ENCODE results near the gene ROR2. TPM values are rescaled to one million over a fixed set of nuclear protein-coding genes. Genes with fewer than 3 reads are reported as not detected.

ROR2 gene
- total and polyA plus RNA-seq, 4 experiments from 2014 or later = 0.17 to 0.31 (median 0.29) TPM; not detected in 1

GRCh38 chr9:91784673-91785446, 165.2 kb downstream of the ROR2 start:
- Mint-ChIP-seq H3K9me3 (peaks cover 0 to 10% (median 4%) of the 10 kb centered on the region in 8 donors), H3K36me3 (no peaks in the 10 kb centered on the region), H3K4me1 (peaks cover 10 to 33% (median 18%) of the 10 kb centered on the region in 4 donors), H3K4me3 (no peak overlapping the region), H3K27me3 (peaks cover 10 to 11% of the 10 kb centered on the region in 2 donors), H3K27ac (no peak overlapping the region)
- intact Hi-C loops (cut with micrococcal nuclease) = no loop called here
- H3K9me3 ChIP-seq (ENCODE audit: control insufficient read depth in 1 of 2, low read length in 2 of 2) = no peaks in the 10 kb centered on the region
- peaks cover 13% of the 10 kb centered on the region for H3K4me1 ChIP-seq (ENCODE audit: insufficient read depth, low read length)
- H3K27me3 ChIP-seq (ENCODE audit: insufficient read depth, low read length) = no peaks in the 10 kb centered on the region
- no peaks in the 10 kb centered on the region for H3K36me3 ChIP-seq (ENCODE audit: insufficient read depth, low read length)
- H3K27ac ChIP-seq (ENCODE audit: low read depth, low read length) = no peak overlapping the region
- no peak for DNase-seq
- ChIA-PET CTCF (ENCODE audit: partially characterized antibody) (no interaction called here), POLR2A (ENCODE audit: partially characterized antibody) (no interaction called here)
- no peak overlapping the region for H3K4me3 ChIP-seq (ENCODE audit: low read length in 2 of 2)

DNA sequence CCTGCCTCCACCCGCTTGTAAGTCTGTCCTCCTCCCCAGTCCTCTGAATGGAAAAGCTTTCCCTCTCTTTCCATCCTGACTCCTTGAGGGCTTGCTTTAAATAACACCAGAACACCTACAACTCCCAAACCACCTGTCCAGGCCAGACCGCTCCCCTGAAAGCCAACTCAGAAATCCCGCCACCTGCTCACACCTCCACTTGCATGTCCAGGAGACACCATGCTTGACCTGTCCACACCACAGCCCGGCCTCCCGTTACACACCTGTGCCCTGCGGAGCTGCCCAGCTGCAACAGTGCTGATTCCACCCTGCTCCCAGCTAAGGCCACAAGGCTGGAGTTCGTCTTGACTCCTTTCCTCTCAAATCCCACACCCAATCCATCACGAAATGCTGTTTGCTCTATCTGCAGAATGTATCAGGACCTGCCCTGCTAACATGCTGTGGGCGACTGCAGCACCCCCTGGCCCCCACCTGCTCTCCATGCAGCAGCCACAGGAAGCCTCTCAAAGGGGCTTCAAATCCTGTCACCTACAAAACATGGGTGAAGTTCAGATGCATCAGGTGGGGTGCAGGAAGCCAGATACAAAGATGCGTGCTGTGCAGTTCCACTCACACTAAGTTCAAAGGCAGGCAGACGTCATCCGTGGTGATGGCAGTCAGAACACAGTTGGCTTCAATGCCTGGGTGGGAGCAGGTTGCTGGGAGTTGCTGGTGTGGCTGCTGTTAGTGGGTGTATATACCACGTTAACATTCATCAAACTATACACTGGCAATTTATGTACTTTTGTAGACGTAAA, 166.0 kb downstream of the ROR2 start:
- H3K4me1 ChIP-seq (ENCODE audit: insufficient read depth, low read length) = peaks cover 13% of the 10 kb centered on the region
- H3K4me3 Mint-ChIP-seq = peak overlapping the region in 2 of 8 donors; percentile 17 to 38
- peaks cover 10 to 33% (median 18%) of the 10 kb centered on the region in 4 donors for H3K4me1 Mint-ChIP-seq
- H3K27me3 ChIP-seq (ENCODE audit: insufficient read depth, low read length) = no peaks in the 10 kb centered on the region
- no peaks in the 10 kb centered on the region for H3K36me3 Mint-ChIP-seq
- peaks cover 0 to 10% (median 4%) of the 10 kb centered on the region in 8 donors for H3K9me3 Mint-ChIP-seq
- H3K27ac ChIP-seq (ENCODE audit: low read depth, low read length) = no peak overlapping the region
- peak overlapping the region in 2 of 7 donors; percentile 2 to 68 for H3K27ac Mint-ChIP-seq
- no peaks in the 10 kb centered on the region for H3K9me3 ChIP-seq (ENCODE audit: control insufficient read depth in 1 of 2, low read length in 2 of 2)
- DNase-seq = peak in 1 of 5 donors; percentile 8
- POLR2A ChIA-PET (ENCODE audit: partially characterized antibody) = no interaction called here
- CTCF ChIA-PET (ENCODE audit: partially characterized antibody) = no interaction called here
- H3K36me3 ChIP-seq (ENCODE audit: insufficient read depth, low read length) = no peaks in the 10 kb centered on the region
- intact Hi-C loops (cut with micrococcal nuclease) = no loop called here
- H3K4me3 ChIP-seq (ENCODE audit: low read length in 2 of 2) = no peak overlapping the region
- peaks cover 10 to 11% of the 10 kb centered on the region in 2 donors for H3K27me3 Mint-ChIP-seq

- peaks cover 11 to 12% of the 10 kb centered on the region in 2 donors for H3K27me3 Mint-ChIP-seq
- Histone ChIP-seq H3K27ac (ENCODE audit: low read depth, low read length) (no peak overlapping the region), H3K27me3 (ENCODE audit: insufficient read depth, low read length) (no peaks in the 10 kb centered on the region), H3K4me3 (ENCODE audit: low read length in 2 of 2) (no peak overlapping the region), H3K9me3 (ENCODE audit: control insufficient read depth in 1 of 2, low read length in 2 of 2) (no peaks in the 10 kb centered on the region), H3K36me3 (ENCODE audit: insufficient read depth, low read length) (no peaks in the 10 kb centered on the region), H3K4me1 (ENCODE audit: insufficient read depth, low read length) (peaks cover 13% of the 10 kb centered on the region)
- intact Hi-C loops (cut with micrococcal nuclease) = no loop called here
- H3K9me3 Mint-ChIP-seq = peaks cover 0 to 10% (median 4%) of the 10 kb centered on the region in 8 donors
- peak overlapping the region in 1 of 7 donors; percentile 2 for H3K27ac Mint-ChIP-seq
- peak overlapping the region in 2 of 8 donors; percentile 27 to 35 for H3K4me3 Mint-ChIP-seq
- no peaks in the 10 kb centered on the region for H3K36me3 Mint-ChIP-seq
- ChIA-PET POLR2A (ENCODE audit: partially characterized antibody) (no interaction called here), CTCF (ENCODE audit: partially characterized antibody) (no interaction called here)
- H3K4me1 Mint-ChIP-seq = peaks cover 10 to 33% (median 18%) of the 10 kb centered on the region in 4 donors
- DNase-seq = no peak
Observed at GRCh38 chr9:91783411-91783810, 166.6 kb downstream of the ROR2 start.

DNA sequence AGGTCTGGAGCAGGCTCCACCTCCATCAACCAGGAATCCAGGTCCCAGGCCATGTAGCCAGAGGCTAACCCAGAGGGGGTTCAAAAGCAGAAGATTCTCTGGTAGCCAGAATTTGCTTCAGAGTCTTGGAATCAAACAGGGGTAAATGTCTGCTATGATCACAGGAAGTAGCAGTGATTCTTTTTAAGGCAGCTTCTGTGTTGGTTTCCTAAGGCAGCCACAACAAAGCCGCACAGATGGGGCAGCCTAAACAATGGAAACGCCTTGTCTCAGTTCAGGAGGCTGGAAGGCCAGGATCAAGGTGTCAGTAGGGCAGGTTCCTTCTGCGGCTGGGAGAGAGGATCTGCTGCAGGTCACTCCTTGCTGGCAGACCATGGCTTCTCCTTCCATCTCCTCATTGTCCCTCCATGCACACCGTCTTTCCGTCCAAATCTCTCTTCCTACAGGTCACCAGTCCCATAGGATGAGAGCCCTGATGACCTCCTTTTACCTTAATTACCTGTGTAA, 167.3 kb downstream of the ROR2 start:
- no peaks in the 10 kb centered on the region for H3K9me3 ChIP-seq (ENCODE audit: control insufficient read depth in 1 of 2, low read length in 2 of 2)
- H3K36me3 Mint-ChIP-seq = no peaks in the 10 kb centered on the region
- peaks cover 11 to 12% of the 10 kb centered on the region in 2 donors for H3K27me3 Mint-ChIP-seq
- peak overlapping the region in 4 of 8 donors; percentile 10 to 35 (median 28) for H3K4me3 Mint-ChIP-seq
- peaks cover 13% of the 10 kb centered on the region for H3K4me1 ChIP-seq (ENCODE audit: insufficient read depth, low read length)
- peaks cover 0 to 7% (median 3%) of the 10 kb centered on the region in 8 donors for H3K9me3 Mint-ChIP-seq
- no peak overlapping the region for H3K4me3 ChIP-seq (ENCODE audit: low read length in 2 of 2)
- DNase-seq = peak in 2 of 5 donors; percentile 9
- no peaks in the 10 kb centered on the region for H3K36me3 ChIP-seq (ENCODE audit: insufficient read depth, low read length)
- intact Hi-C loops (cut with micrococcal nuclease) = no loop called here
- H3K27ac Mint-ChIP-seq = peak overlapping the region in 5 of 7 donors; percentile 4 to 66 (median 65)
- peaks cover 10 to 33% (median 18%) of the 10 kb centered on the region in 4 donors for H3K4me1 Mint-ChIP-seq
- no peaks in the 10 kb centered on the region for H3K27me3 ChIP-seq (ENCODE audit: insufficient read depth, low read length)
- CTCF ChIA-PET (ENCODE audit: partially characterized antibody) = no interaction called here
- H3K27ac ChIP-seq (ENCODE audit: low read depth, low read length) = no peak overlapping the region
- POLR2A ChIA-PET (ENCODE audit: partially characterized antibody) = no interaction called here

- Mint-ChIP-seq H3K9me3 (peaks cover 0 to 4% (median 1%) of the 10 kb centered on the region in 8 donors), H3K4me1 (peaks cover 10 to 35% (median 20%) of the 10 kb centered on the region in 4 donors), H3K27ac (no peak overlapping the region), H3K4me3 (no peak overlapping the region), H3K27me3 (peaks cover 12 to 14% of the 10 kb centered on the region in 2 donors), H3K36me3 (no peaks in the 10 kb centered on the region)
- no peak overlapping the region for H3K4me3 ChIP-seq (ENCODE audit: low read length in 2 of 2)
- intact Hi-C loops (cut with micrococcal nuclease) = no loop called here
- peaks cover 13% of the 10 kb centered on the region for H3K4me1 ChIP-seq (ENCODE audit: insufficient read depth, low read length)
- ChIA-PET CTCF (ENCODE audit: partially characterized antibody) (interaction anchor here (0.8 kb wide), 1 partner anchor 866 kb away, joined by 3 read pairs; no protein-coding TSS in a partner anchor), POLR2A (ENCODE audit: partially characterized antibody) (no interaction called here)
- no peaks in the 10 kb centered on the region for H3K27me3 ChIP-seq (ENCODE audit: insufficient read depth, low read length)
- no peak overlapping the region for H3K27ac ChIP-seq (ENCODE audit: low read depth, low read length)
- H3K36me3 ChIP-seq (ENCODE audit: insufficient read depth, low read length) = no peaks in the 10 kb centered on the region
- no peaks in the 10 kb centered on the region for H3K9me3 ChIP-seq (ENCODE audit: control insufficient read depth in 1 of 2, low read length in 2 of 2)
- no peak for DNase-seq
Observed at GRCh38 chr9:91781906-91782305, 168.1 kb downstream of the ROR2 start.

GRCh38 chr9:91781116-91781515, 168.9 kb downstream of the ROR2 start:
- no peak for DNase-seq
- peaks cover 13% of the 10 kb centered on the region for H3K4me1 ChIP-seq (ENCODE audit: insufficient read depth, low read length)
- no peaks in the 10 kb centered on the region for H3K9me3 ChIP-seq (ENCODE audit: control insufficient read depth in 1 of 2, low read length in 2 of 2)
- no peak overlapping the region for H3K27ac Mint-ChIP-seq
- H3K27ac ChIP-seq (ENCODE audit: low read depth, low read length) = no peak overlapping the region
- no peaks in the 10 kb centered on the region for H3K36me3 Mint-ChIP-seq
- peaks cover 0 to 3% (median 0%) of the 10 kb centered on the region in 8 donors for H3K9me3 Mint-ChIP-seq
- H3K27me3 ChIP-seq (ENCODE audit: insufficient read depth, low read length) = no peaks in the 10 kb centered on the region
- peaks cover 15 to 17% of the 10 kb centered on the region in 2 donors for H3K27me3 Mint-ChIP-seq
- POLR2A ChIA-PET (ENCODE audit: partially characterized antibody) = no interaction called here
- CTCF ChIA-PET (ENCODE audit: partially characterized antibody) = interaction anchor here (1.1 kb wide), 1 partner anchor 10 kb away, joined by 4 read pairs; no protein-coding TSS in a partner anchor
- H3K4me1 Mint-ChIP-seq = peaks cover 10 to 41% (median 27%) of the 10 kb centered on the region in 4 donors
- no peaks in the 10 kb centered on the region for H3K36me3 ChIP-seq (ENCODE audit: insufficient read depth, low read length)
- H3K4me3 ChIP-seq (ENCODE audit: low read length in 2 of 2) = no peak overlapping the region
- intact Hi-C loops (cut with micrococcal nuclease) = no loop called here
- no peak overlapping the region for H3K4me3 Mint-ChIP-seq

DNA sequence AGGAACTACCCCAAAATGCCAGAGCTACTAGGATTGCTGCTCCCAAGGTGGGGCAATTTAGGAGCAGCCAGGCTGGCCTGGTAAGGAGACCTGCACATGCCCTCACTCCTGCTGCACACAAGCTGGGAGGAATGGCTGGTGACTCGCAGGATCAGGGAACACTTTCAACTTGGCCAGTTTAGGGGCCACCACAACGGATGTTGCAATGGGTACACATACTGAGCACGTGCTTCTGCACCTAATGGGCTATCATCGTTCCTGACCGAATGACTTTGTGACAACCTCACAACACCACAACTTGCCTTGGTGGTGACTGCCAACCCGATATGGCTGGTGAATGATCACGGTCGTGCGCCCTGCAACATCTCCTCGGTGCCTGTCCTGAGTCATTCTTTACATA, 172.0 kb downstream of the ROR2 start:
- Histone ChIP-seq H3K4me1 (ENCODE audit: insufficient read depth, low read length) (peaks cover 7% of the 10 kb centered on the region), H3K36me3 (ENCODE audit: insufficient read depth, low read length) (no peaks in the 10 kb centered on the region), H3K27ac (ENCODE audit: low read depth, low read length) (no peak overlapping the region), H3K4me3 (ENCODE audit: low read length in 2 of 2) (no peak overlapping the region), H3K9me3 (ENCODE audit: control insufficient read depth in 1 of 2, low read length in 2 of 2) (no peaks in the 10 kb centered on the region), H3K27me3 (ENCODE audit: insufficient read depth, low read length) (no peaks in the 10 kb centered on the region)
- H3K4me1 Mint-ChIP-seq = peaks cover 6 to 27% (median 20%) of the 10 kb centered on the region in 4 donors
- H3K27ac Mint-ChIP-seq = no peak overlapping the region
- ChIA-PET POLR2A (ENCODE audit: partially characterized antibody) (no interaction called here), CTCF (ENCODE audit: partially characterized antibody) (interaction anchor here (0.9 kb wide), 1 partner anchor 9 kb away, joined by 3 read pairs; no protein-coding TSS in a partner anchor)
- no peak for DNase-seq
- no peaks in the 10 kb centered on the region for H3K9me3 Mint-ChIP-seq
- H3K27me3 Mint-ChIP-seq = peaks cover 12 to 17% of the 10 kb centered on the region in 2 donors
- no peaks in the 10 kb centered on the region for H3K36me3 Mint-ChIP-seq
- no peak overlapping the region for H3K4me3 Mint-ChIP-seq
- intact Hi-C loops (cut with micrococcal nuclease) = no loop called here
